ENCODE data around the gene PTPRJ. TPM values are rescaled to one million over a fixed set of nuclear protein-coding genes. Genes with fewer than 3 reads are reported as not detected.
A peak's percentile ranks its signal among the peaks of the same experiment; 100 is the strongest.

PTPRJ gene
- total RNA-seq, 1 experiment from 2014 or later = 59.4 TPM

GRCh38 chr11:48079596-48079995 is 99.2 kb downstream of the PTPRJ start:
- Mint-ChIP-seq H3K36me3 (ENCODE audit: insufficient read depth, unreplicated experiment) (peaks cover 6% of the 10 kb centered on the region), H3K4me3 (ENCODE audit: low read depth, unreplicated experiment) (no peak overlapping the region), H3K4me1 (ENCODE audit: low read depth, unreplicated experiment) (no peaks in the 10 kb centered on the region), H3K27me3 (ENCODE audit: unreplicated experiment) (no peaks in the 10 kb centered on the region), H3K9me3 (ENCODE audit: low read depth, unreplicated experiment) (no peaks in the 10 kb centered on the region), H3K27ac (ENCODE audit: unreplicated experiment) (peak overlapping the region; percentile 22)
- intact Hi-C loops (cut with micrococcal nuclease; ENCODE audit: unreplicated experiment) = no loop called here
- CTCF ChIA-PET = interaction anchor here (0.6 kb wide), 1 partner anchor 25 kb away, joined by 3 read pairs; no protein-coding TSS in a partner anchor
- no peak for TF ChIP-seq CTCF (IDR thresholded peaks at IDR 0.05; ENCODE audit: unreplicated experiment)
- BruUV-seq (replicated peaks) = no TSS peak
- no peak for DNase-seq

GRCh38 chr11:48080301-48080861 is 100.0 kb downstream of the PTPRJ start:
- no TSS peak for BruUV-seq (replicated peaks)
- no peak for DNase-seq
- no peak overlapping the region for H3K4me3 Mint-ChIP-seq (ENCODE audit: low read depth, unreplicated experiment)
- no peaks in the 10 kb centered on the region for H3K27me3 Mint-ChIP-seq (ENCODE audit: unreplicated experiment)
- H3K4me1 Mint-ChIP-seq (ENCODE audit: low read depth, unreplicated experiment) = no peaks in the 10 kb centered on the region
- no peaks in the 10 kb centered on the region for H3K9me3 Mint-ChIP-seq (ENCODE audit: low read depth, unreplicated experiment)
- no peak for TF ChIP-seq CTCF (IDR thresholded peaks at IDR 0.05; ENCODE audit: unreplicated experiment)
- intact Hi-C loops (cut with micrococcal nuclease; ENCODE audit: unreplicated experiment) = no loop called here
- H3K36me3 Mint-ChIP-seq (ENCODE audit: insufficient read depth, unreplicated experiment) = peaks cover 6% of the 10 kb centered on the region
- H3K27ac Mint-ChIP-seq (ENCODE audit: unreplicated experiment) = no peak overlapping the region
- CTCF ChIA-PET = interaction anchor here (1.1 kb wide), 1 partner anchor 16 kb away, joined by 3 read pairs; no protein-coding TSS in a partner anchor

- Mint-ChIP-seq H3K36me3 (ENCODE audit: insufficient read depth, unreplicated experiment) (peaks cover 6% of the 10 kb centered on the region), H3K4me1 (ENCODE audit: low read depth, unreplicated experiment) (peaks cover 2% of the 10 kb centered on the region), H3K27ac (ENCODE audit: unreplicated experiment) (no peak overlapping the region), H3K4me3 (ENCODE audit: low read depth, unreplicated experiment) (no peak overlapping the region), H3K27me3 (ENCODE audit: unreplicated experiment) (no peaks in the 10 kb centered on the region), H3K9me3 (ENCODE audit: low read depth, unreplicated experiment) (no peaks in the 10 kb centered on the region)
- TF ChIP-seq CTCF (IDR thresholded peaks at IDR 0.05; ENCODE audit: unreplicated experiment) = no peak
- CTCF ChIA-PET = no interaction called here
- intact Hi-C loops (cut with micrococcal nuclease; ENCODE audit: unreplicated experiment) = no loop called here
- DNase-seq = no peak
- no TSS peak for BruUV-seq (replicated peaks)
Measured at GRCh38 chr11:48081151-48082010, 101.0 kb downstream of the PTPRJ start.

- H3K9me3 Mint-ChIP-seq (ENCODE audit: low read depth, unreplicated experiment) = no peaks in the 10 kb centered on the region
- peaks cover 11% of the 10 kb centered on the region for H3K4me1 Mint-ChIP-seq (ENCODE audit: low read depth, unreplicated experiment)
- no peak overlapping the region for H3K4me3 Mint-ChIP-seq (ENCODE audit: low read depth, unreplicated experiment)
- no peaks in the 10 kb centered on the region for H3K27me3 Mint-ChIP-seq (ENCODE audit: unreplicated experiment)
- DNase-seq = no peak
- intact Hi-C loops (cut with micrococcal nuclease; ENCODE audit: unreplicated experiment) = no loop called here
- no peak for TF ChIP-seq CTCF (IDR thresholded peaks at IDR 0.05; ENCODE audit: unreplicated experiment)
- peaks cover 6% of the 10 kb centered on the region for H3K36me3 Mint-ChIP-seq (ENCODE audit: insufficient read depth, unreplicated experiment)
- H3K27ac Mint-ChIP-seq (ENCODE audit: unreplicated experiment) = no peak overlapping the region
- CTCF ChIA-PET = no interaction called here
- no TSS peak for BruUV-seq (replicated peaks)
Measured at GRCh38 chr11:48082771-48083170, 102.4 kb downstream of the PTPRJ start.
